Neural crest cell (in vitro differentiated cells): ENCODE results near the gene CEP295NL. TPM values are rescaled to one million over a fixed set of nuclear protein-coding genes. Genes with fewer than 3 reads are reported as not detected.

Source experiments
- DNase-seq: peaks from one replicate; pipeline ENCODE4 v3.0.0; 2021; ENCODE audit warnings: low read depth, mixed read lengths, low spot score
- H3K27ac Mint-ChIP-seq: one replicate; pipeline ENCODE4 v1.8.0; 2021; ENCODE audit warnings: mild to moderate bottlenecking, mixed read lengths; ENCODE audit not compliant: unreplicated experiment
- H3K27me3 Mint-ChIP-seq: 2 replicates; pipeline ENCODE4 v1.8.0; 2021; ENCODE audit warnings: low read depth, mild to moderate bottlenecking, mixed read lengths
- H3K36me3 Mint-ChIP-seq: 2 replicates; pipeline ENCODE4 v1.8.0; 2021; ENCODE audit warnings: low read depth, mild to moderate bottlenecking, mixed read lengths
- H3K4me1 Mint-ChIP-seq: 2 replicates; pipeline ENCODE4 v1.8.0; 2021; ENCODE audit warnings: mixed read lengths
- H3K4me3 Mint-ChIP-seq: one replicate; pipeline ENCODE4 v1.8.0; 2021; ENCODE audit warnings: mild to moderate bottlenecking, mixed read lengths
- H3K9me3 Mint-ChIP-seq: 2 replicates; pipeline ENCODE4 v1.8.0; 2021; ENCODE audit warnings: mixed read lengths
- total RNA-seq: library from RNA; stranded (reverse); gene quantifications from 2 replicates; pipeline ENCODE4 v1.2.1, GENCODE V29; 2021
- TF ChIP-seq, protein P1 (sequence below): fragments of 200-600 bp; sonication (generic); conservative IDR thresholded peaks from 2 replicates; pipeline ENCODE4 v1.5.0; 2021; ENCODE audit warnings: antibody characterized with exemption, mild to moderate bottlenecking

CEP295NL gene
- total RNA-seq, 1 donor from 2014 or later, result 1.2 TPM

- H3K9me3 Mint-ChIP-seq, result no peaks in the 10 kb centered on the region
- no peak overlapping the region for H3K4me3 Mint-ChIP-seq
- TF ChIP-seq, protein P1, sequence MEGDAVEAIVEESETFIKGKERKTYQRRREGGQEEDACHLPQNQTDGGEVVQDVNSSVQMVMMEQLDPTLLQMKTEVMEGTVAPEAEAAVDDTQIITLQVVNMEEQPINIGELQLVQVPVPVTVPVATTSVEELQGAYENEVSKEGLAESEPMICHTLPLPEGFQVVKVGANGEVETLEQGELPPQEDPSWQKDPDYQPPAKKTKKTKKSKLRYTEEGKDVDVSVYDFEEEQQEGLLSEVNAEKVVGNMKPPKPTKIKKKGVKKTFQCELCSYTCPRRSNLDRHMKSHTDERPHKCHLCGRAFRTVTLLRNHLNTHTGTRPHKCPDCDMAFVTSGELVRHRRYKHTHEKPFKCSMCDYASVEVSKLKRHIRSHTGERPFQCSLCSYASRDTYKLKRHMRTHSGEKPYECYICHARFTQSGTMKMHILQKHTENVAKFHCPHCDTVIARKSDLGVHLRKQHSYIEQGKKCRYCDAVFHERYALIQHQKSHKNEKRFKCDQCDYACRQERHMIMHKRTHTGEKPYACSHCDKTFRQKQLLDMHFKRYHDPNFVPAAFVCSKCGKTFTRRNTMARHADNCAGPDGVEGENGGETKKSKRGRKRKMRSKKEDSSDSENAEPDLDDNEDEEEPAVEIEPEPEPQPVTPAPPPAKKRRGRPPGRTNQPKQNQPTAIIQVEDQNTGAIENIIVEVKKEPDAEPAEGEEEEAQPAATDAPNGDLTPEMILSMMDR, result no peak
- no peaks in the 10 kb centered on the region for H3K27me3 Mint-ChIP-seq
- H3K36me3 Mint-ChIP-seq, result no peaks in the 10 kb centered on the region
- no peak for DNase-seq
- peak overlapping the region; percentile 84 for H3K27ac Mint-ChIP-seq
- peaks cover 78% of the 10 kb centered on the region for H3K4me1 Mint-ChIP-seq
Observed at GRCh38 chr17:78896834-78897663, 6.0 kb downstream of the CEP295NL start.

DNA sequence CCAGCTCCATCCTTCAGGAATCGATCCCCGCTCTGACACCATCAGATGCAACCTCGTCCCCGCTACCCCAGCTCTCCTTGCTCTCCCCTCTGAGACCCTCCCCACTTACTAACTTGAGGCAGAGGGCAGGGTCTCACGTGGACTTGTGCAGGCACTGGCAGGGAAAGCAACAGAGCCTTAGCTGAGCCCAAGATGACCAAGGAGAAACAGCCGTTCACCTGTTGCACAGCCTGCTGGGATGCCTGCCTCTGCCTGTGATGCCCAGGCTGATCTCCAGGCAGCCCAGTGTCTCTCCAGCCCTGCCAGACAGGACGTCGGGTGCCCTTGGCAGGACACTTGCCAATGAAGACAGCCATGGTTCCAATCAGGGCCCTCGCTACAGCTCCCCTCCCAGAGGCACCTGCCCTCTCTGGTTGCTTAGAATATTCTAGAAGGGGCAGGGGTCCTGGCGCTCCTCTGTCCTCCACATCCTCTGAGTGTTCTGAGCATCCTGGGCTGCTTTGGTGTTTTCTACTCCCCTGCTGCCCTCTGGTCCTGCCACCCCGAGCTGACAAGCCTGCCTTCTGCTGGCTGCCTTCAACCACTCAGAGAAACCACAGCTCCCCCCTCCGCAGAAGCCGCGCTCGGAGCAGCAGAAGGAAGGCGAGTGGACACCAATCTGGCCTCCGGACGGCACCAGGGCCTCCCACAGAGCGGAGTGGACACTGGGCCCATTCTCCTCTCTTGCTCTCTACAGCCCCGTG lies 6.7 kb downstream of the CEP295NL start:
- H3K4me1 Mint-ChIP-seq, result peaks cover 82% of the 10 kb centered on the region

GRCh38 chr17:78895322-78895721 lies 7.7 kb downstream of the CEP295NL start:
- no peak overlapping the region for H3K27ac Mint-ChIP-seq
- no peaks in the 10 kb centered on the region for H3K27me3 Mint-ChIP-seq
- no peaks in the 10 kb centered on the region for H3K9me3 Mint-ChIP-seq
- peaks cover 82% of the 10 kb centered on the region for H3K4me1 Mint-ChIP-seq
- no peaks in the 10 kb centered on the region for H3K36me3 Mint-ChIP-seq
- DNase-seq, result no peak
- TF ChIP-seq, protein P1, result no peak
- peak overlapping the region; percentile 68 for H3K4me3 Mint-ChIP-seq

More for the DNA sequence above, 6.7 kb downstream of the CEP295NL start:
- no peaks in the 10 kb centered on the region for H3K36me3 Mint-ChIP-seq
- H3K27me3 Mint-ChIP-seq, result no peaks in the 10 kb centered on the region
- no peak overlapping the region for H3K4me3 Mint-ChIP-seq
- no peak for DNase-seq
- H3K27ac Mint-ChIP-seq, result peak overlapping the region; percentile 84
- no peaks in the 10 kb centered on the region for H3K9me3 Mint-ChIP-seq
- TF ChIP-seq, protein P1, result no peak

GRCh38 chr17:78893684-78894083 lies 9.3 kb downstream of the CEP295NL start:
- TF ChIP-seq, protein P1, result no peak
- H3K4me1 Mint-ChIP-seq, result peaks cover 72% of the 10 kb centered on the region
- H3K27me3 Mint-ChIP-seq, result no peaks in the 10 kb centered on the region
- no peak for DNase-seq
- H3K4me3 Mint-ChIP-seq, result no peak overlapping the region
- H3K9me3 Mint-ChIP-seq, result no peaks in the 10 kb centered on the region
- H3K27ac Mint-ChIP-seq, result no peak overlapping the region
- H3K36me3 Mint-ChIP-seq, result no peaks in the 10 kb centered on the region

GRCh38 chr17:78892936-78893379 lies 10.0 kb downstream of the CEP295NL start:
- H3K9me3 Mint-ChIP-seq, result no peaks in the 10 kb centered on the region
- no peak overlapping the region for H3K4me3 Mint-ChIP-seq
- no peak overlapping the region for H3K27ac Mint-ChIP-seq
- DNase-seq, result no peak
- TF ChIP-seq, protein P1, result no peak
- no peaks in the 10 kb centered on the region for H3K36me3 Mint-ChIP-seq
- H3K27me3 Mint-ChIP-seq, result no peaks in the 10 kb centered on the region
- peaks cover 68% of the 10 kb centered on the region for H3K4me1 Mint-ChIP-seq
